SW480 (cell line): ENCODE results near the gene TMEM150A.
"Not testable (repeated sequence)": the region's sequence is repeated elsewhere in the genome, so short reads cannot be mapped to it uniquely, and the experiment has no call there.

Source experiments
- DNase-seq: peaks from one replicate; pipeline ENCODE4 v3.0.0-alpha.2; 2016; ENCODE audit warnings: low spot score

Gene TMEM150A

DNA sequence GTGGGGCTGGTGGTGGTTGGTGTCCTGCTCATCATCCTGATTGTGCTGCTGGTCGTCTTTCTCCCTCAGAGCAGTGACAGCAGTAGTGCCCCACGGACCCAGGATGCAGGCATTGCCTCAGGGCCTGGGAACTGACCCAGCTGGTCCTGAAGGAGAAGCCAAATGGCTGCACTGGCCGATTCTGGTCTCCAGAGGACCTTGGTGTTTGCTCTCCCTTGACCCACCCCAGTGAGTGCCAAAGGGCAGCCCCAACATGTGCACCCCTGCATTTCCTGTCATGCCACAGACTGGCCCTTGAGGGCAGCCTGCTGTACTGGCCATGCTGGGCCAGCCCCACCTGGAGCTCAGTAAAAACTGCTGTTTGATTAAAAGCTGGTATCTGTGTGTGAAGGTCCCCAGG, 9.5 kb downstream of the TMEM150A start:
- no peak for DNase-seq

DNA sequence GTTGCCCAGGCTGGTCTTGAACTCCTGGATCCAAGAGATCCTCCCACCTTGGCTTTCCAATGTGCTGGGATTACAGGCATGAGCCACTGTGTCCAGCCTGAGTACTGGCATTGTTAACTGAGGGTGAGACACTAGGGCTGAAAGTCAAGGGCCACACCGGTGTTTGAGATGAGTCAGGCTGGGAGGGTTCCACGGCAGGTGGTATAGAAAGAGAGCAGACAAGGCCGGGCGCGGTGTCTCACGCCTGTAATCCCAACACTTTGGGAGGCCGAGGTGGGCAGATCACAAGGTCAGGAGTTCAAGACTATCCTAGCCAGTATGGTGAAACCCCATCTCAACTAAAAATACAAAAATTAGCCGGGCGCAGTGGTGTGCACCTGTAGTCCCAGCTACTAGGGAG, 10.2 kb downstream of the TMEM150A start:
- DNase-seq = not testable (repeated sequence)

- DNase-seq = no peak
These were observed 10.9 kb downstream of the TMEM150A start for GRCh38 chr2:85591563-85591962.

GRCh38 chr2:85590950-85591349, 11.5 kb downstream of the TMEM150A start:
- no peak for DNase-seq

DNA sequence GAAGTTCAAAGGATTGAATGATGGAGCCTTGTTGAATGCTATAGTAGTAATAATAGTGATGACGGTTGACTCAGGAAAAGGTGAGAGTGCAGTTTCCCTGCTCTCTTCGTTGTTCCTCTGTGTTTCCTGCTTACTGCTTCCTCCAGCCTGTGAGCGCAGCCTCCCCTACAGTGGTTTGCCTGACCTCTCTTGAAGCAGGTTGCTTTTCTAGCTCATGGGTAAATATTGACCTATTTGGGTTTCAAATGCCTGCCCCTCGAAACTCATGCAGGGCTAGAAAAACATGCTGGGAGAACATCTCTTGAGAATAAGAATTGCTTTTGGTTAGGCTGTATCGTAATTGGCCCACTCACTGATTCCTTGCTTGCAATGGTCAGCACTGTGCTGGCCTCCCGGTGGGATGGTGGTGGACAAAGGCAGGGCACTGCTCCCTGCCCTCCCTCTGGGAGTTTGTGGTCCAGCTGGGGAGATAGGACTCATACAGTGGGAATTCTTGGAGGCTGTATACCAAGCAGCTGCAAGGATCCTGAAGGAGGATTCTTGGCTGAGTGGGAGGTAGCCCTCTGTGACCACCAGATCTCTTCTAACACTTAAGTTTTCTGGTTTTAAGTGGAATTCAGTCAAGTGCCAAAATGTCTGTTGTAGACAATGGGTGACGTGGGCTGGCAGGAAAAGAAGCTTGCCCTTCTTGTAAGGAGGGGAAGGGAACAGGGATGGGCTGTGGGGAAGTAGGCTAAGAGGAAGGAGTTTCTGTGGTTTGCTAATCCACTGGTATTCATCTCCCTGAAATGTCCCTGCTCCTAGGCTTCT, 12.3 kb downstream of the TMEM150A start:
- no peak for DNase-seq

DNA sequence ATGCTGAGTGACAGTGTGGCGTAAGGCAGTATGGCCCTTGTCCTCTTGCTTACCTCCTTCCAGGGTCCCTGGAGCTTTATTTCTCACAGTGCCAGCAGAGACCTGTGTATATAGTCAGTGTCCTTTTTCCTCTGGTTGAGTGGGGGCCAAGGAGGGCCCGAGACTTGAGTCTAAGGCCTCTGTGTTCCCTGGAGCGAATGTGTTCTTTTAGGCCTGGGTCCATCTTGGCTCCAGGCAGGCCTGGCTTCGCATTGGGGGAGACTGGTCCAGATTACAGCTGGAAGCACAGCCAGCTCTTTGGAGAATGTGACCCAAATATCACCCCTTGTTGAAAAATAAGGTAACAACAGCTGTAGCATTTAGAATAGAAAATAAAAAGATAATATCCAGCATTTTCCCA, 13.3 kb downstream of the TMEM150A start:
- no peak for DNase-seq

- DNase-seq = no peak
These were observed 13.9 kb downstream of the TMEM150A start for GRCh38 chr2:85588645-85589044.

DNA sequence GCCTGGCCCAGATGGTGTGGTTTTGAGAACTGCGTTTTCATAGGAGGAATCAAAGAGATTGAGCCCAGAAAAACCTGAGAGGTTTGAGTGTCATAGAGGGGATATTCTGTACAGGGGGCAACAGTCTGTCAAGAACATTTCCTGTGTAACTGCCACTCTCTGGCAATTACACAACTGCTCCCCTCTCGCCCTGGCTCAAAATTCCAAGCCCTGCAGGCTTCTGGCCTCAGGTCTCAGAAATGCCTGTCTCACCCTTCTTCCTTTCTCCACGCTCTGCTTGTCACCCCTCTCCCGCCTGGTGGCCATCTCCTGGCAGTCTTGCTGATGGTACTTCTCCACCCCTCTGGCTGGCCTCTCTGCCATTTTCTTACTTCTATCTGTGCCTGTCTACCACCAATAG, 14.3 kb downstream of the TMEM150A start:
- no peak for DNase-seq

GRCh38 chr2:85585781-85586105, 16.8 kb downstream of the TMEM150A start:
- peak; percentile 50 for DNase-seq

DNA sequence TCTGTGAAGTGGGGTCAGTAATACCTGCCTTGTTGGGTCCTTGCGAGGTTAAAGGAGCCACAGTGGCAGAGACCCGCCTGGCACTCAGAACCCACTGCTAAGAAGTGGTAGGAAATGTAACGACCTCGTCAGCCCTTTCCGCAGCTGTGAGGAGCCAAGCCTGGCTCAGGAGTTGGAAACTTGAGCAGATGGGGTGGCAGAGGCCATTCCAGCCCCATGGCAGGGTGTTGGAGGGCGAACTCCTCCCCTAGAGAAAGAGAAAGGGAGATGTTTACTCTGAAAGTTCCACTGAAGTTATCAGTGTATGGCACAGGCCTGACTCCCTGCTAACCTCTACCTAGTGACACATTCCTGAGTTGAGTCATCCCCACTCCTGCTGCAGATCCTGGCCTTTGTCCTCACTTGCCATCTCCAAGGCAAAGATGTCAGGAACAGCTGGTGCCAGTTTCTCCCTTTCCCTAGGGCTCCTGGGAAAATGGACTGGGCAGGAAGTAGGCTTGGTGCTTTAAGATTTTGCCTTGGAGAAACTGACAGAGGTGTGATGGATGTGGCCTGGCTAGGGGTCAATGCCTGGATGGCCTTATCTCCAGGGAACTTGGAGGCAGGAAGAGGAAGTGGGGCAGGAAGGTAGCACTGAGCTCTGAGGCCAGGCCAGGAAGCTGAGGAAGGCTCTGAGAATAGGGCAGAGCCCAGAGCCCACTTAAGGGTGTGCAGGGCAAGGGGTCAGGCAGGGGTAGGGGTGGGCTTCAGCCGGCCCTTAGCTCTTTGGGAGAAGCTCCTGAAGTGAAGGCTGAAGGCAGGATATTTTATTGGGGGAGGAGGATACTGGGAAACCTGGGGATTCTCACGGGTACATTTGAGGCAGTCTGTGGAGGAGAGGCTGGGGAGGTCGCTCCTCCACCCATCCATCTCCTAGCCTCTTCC, 17.4 kb downstream of the TMEM150A start:
- peak; percentile 94 for DNase-seq

GRCh38 chr2:85584354-85584856, 18.1 kb downstream of the TMEM150A start, which contains the start of gene VAMP5:
Gene VAMP5 (plus strand): TSS chr2:85584431. CDS start chr2:85584491, 60 bp downstream.
- DNase-seq = no peak

DNA sequence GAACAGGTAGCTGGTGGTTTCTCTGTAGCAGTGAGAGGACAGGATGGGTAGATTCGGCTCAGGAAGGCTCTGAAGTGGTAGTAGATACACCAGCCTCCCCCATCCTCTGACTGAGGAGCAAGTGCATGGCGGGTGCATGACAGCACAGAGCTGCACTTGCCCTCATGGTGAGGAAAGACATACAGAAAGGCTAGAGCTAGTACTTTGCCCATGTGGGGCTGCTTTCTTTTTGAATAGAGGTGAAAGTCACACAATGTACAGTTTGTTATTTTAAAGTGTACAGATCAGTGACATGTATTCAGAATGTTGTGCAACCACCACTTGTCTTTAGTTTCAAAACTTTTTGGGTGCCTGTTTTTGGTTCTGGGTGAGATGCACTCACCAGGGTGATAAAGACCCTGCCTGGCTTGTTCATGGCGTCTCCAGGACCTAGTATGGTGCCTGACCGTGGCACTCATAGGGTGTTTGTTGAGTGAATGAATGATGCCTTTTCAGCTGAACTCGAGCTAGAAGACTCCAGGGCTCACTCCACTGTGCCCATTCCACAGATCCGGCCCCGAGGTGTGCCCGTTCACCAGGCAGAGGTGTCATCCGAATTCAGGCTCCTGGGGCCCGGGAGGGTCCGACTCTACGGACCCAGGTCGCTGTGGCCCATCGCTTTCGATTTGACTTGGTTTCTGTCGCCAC, 18.7 kb downstream of the TMEM150A start:
- no peak for DNase-seq

- DNase-seq = no peak
These were observed 20.0 kb downstream of the TMEM150A start for GRCh38 chr2:85582492-85582891.

DNA sequence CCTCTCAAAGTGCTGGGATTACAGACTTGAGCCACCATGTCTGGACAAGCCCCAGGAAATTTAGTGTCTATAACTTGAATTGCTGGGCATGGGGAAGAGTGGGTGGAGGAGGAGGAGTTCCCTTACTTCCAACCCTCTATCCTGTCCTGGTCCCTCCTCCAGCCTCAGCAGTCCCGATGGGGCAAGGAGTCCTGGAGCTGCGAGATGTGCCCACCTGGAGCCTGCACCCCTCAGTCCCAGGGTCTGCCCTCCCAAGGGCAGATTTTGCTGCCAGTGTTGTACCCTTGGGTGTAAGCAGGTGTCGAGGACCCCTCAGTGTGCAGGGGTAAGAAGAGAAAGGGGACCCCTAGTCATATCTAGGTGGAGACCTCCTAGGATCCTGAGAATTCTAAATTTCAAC, 22.3 kb downstream of the TMEM150A start:
- no peak for DNase-seq

- no peak for DNase-seq
These were observed 23.1 kb downstream of the TMEM150A start for GRCh38 chr2:85579266-85579935.

DNA sequence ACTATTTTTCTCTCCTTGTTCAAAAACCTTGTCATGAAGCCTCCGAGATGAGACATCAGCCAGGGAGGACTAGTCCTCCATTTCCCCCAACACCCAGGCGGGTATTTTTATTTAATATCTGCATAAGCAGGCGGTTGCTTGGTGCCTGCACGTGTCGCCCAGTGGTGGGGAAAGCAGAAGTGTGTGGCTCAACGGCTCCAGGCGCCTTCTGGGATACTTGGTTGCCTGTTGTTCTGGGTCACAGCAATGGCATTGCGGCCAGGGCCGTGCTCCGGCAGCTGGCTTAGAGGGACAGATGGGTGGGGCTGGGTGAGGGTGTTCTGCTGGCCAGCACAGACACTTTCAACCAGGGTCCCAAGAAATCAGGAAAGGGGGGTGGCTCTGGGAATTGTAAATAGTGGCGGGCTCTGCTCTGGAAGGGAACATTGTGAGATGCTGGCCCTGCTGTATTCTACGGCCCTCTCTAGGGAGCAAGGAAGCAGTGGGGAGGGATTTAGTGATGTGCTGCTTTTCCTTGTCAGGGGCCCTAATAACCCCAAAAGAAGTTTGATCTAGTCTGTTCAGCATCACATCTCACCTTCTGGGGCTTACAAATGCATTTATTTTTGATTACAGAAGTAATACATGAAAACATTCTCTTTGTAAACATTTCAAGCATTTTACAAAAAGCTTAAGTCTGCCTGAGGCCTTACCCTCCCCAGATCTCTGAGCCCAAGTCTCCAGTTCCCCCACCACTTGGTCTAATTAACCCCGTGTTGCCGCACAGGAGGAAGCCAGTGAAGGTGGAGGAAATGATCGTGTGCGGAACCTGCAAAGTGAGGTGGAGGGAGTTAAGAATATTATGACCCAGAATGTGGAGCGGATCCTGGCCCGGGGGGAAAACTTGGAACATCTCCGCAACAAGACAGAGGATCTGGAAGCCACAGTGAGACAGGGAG, 24.0 kb downstream of the TMEM150A start:
- DNase-seq = no peak

GRCh38 chr2:85577386-85578242, 24.9 kb downstream of the TMEM150A start, which contains the start of gene VAMP8:
Gene VAMP8 (plus strand): TSS chr2:85577586. CDS start chr2:85577647, 61 bp downstream.
- peak; percentile 75 for DNase-seq

- no peak for DNase-seq
These were observed 25.5 kb downstream of the TMEM150A start for GRCh38 chr2:85577063-85577385.

- DNase-seq = no peak
These were observed 26.8 kb downstream of the TMEM150A start for GRCh38 chr2:85575739-85576138.

GRCh38 chr2:85566265-85566664, 36.2 kb downstream of the TMEM150A start:
- DNase-seq = no peak
